GM23338 (cell line): ENCODE results near the gene RRAS. TPM values are rescaled to one million over a fixed set of nuclear protein-coding genes. Genes with fewer than 3 reads are reported as not detected.

Source experiments
- ATAC-seq: fragments of 200-7000 bp; cut with Tn5 transposase; 3 replicates; pipeline ENCODE4 v1.9.1; 2020
- DNase-seq: peaks from one replicate; pipeline ENCODE4 v3.0.0-alpha.2; 2015; ENCODE audit warnings: low spot score
- H2AFZ ChIP-seq: fragments of 200-600 bp; sonication (generic); 2 replicates; pipeline ENCODE4 v1.8.0; 2016; ENCODE audit warnings: antibody characterized with exemption, mild to moderate bottlenecking, moderate library complexity
- H3F3A ChIP-seq: fragments of 200-600 bp; sonication (generic); replicated peaks from 2 replicates; pipeline ENCODE4 v1.8.0; 2017; ENCODE audit warnings: antibody characterized with exemption, mixed run types, low read depth
- H3K27ac ChIP-seq: fragments of 200-600 bp; sonication (generic); 2 replicates; pipeline ENCODE4 v1.6.1; 2016; ENCODE audit warnings: low read depth
- H3K27me3 ChIP-seq: fragments of 200-600 bp; sonication (generic); 2 replicates; pipeline ENCODE4 v1.8.0; 2016; ENCODE audit warnings: mild to moderate bottlenecking, mixed run types, moderate library complexity; ENCODE audit not compliant: insufficient read depth
- H3K36me3 ChIP-seq: fragments of 200-600 bp; sonication (generic); 2 replicates; pipeline ENCODE4 v1.8.0; 2016; ENCODE audit warnings: mild to moderate bottlenecking; ENCODE audit not compliant: insufficient read depth
- H3K4me1 ChIP-seq: fragments of 200-600 bp; sonication (generic); 2 replicates; pipeline ENCODE4 v1.8.0; 2016; ENCODE audit warnings: mild to moderate bottlenecking, moderate library complexity; ENCODE audit not compliant: insufficient read depth
- H3K4me2 ChIP-seq: fragments of 200-600 bp; sonication (generic); 2 replicates; pipeline ENCODE4 v1.7.1; 2017; ENCODE audit warnings: mixed run types
- H3K4me3 ChIP-seq: fragments of 200-600 bp; sonication (generic); 2 replicates; pipeline ENCODE4 v1.6.1; 2016; ENCODE audit warnings: mixed run types
- H3K79me2 ChIP-seq: fragments of 200-600 bp; sonication (generic); replicated peaks from 2 replicates; pipeline ENCODE4 v1.8.0; 2017; ENCODE audit warnings: mild to moderate bottlenecking; ENCODE audit not compliant: insufficient read depth
- H3K9me2 ChIP-seq: fragments of 200-600 bp; sonication (generic); 2 replicates; pipeline ENCODE4 v1.8.0; 2017; ENCODE audit not compliant: insufficient read depth
- H4K20me1 ChIP-seq: fragments of 200-600 bp; sonication (generic); replicated peaks from 2 replicates; pipeline ENCODE4 v1.8.0; 2017; ENCODE audit warnings: mild to moderate bottlenecking; ENCODE audit not compliant: insufficient read depth
- H3K27ac Mint-ChIP-seq: 2 replicates; pipeline ENCODE4 v1.8.0; 2020; ENCODE audit warnings: inconsistent platforms, mild to moderate bottlenecking, moderate library complexity, mixed read lengths
- H3K27me3 Mint-ChIP-seq: 3 replicates; pipeline ENCODE4 v1.8.0; 2022; ENCODE audit warnings: low read depth, mild to moderate bottlenecking, moderate library complexity, mixed read lengths, inconsistent platforms; ENCODE audit not compliant: insufficient read depth, poor library complexity
- H3K36me3 Mint-ChIP-seq: 3 replicates; pipeline ENCODE4 v1.8.0; 2021; ENCODE audit warnings: low read depth, mild to moderate bottlenecking, inconsistent platforms, moderate library complexity, mixed read lengths
- H3K4me1 Mint-ChIP-seq: 3 replicates; pipeline ENCODE4 v1.8.0; 2020; ENCODE audit warnings: mild to moderate bottlenecking, inconsistent platforms, mixed read lengths
- H3K4me3 Mint-ChIP-seq: 3 replicates; pipeline ENCODE4 v1.8.0; 2021; ENCODE audit warnings: moderate library complexity, mild to moderate bottlenecking, inconsistent platforms, mixed read lengths
- H3K9me3 Mint-ChIP-seq: 3 replicates; pipeline ENCODE4 v1.8.0; 2020; ENCODE audit warnings: moderate library complexity, mild to moderate bottlenecking, inconsistent platforms, mixed read lengths
- CREB1 ChIP-seq: fragments of 250-450 bp; sonication (Bioruptor Pico); IDR thresholded peaks from 2 replicates; pipeline ENCODE4 v1.5.0; 2020; ENCODE audit warnings: low read depth, mild to moderate bottlenecking, moderate library complexity
- EZH2 ChIP-seq: fragments of 200-600 bp; sonication (generic); IDR thresholded peaks from one replicate; pipeline ENCODE4 v1.8.0; 2017; ENCODE audit warnings: antibody characterized with exemption, mild to moderate bottlenecking, low read depth; ENCODE audit not compliant: unreplicated experiment
- EZH2phosphoT487 ChIP-seq: fragments of 200-600 bp; sonication (generic); IDR thresholded peaks from one replicate; pipeline ENCODE4 v1.8.1; 2018; ENCODE audit warnings: antibody characterized with exemption; ENCODE audit not compliant: unreplicated experiment
- JUNB ChIP-seq: IDR thresholded peaks from one replicate; pipeline ENCODE4 v1.6.1; 2016; ENCODE audit warnings: antibody characterized with exemption; ENCODE audit not compliant: unreplicated experiment
- NANOG ChIP-seq: IDR thresholded peaks from 2 replicates; pipeline ENCODE4 v1.6.1; 2016; ENCODE audit warnings: antibody characterized with exemption, borderline replicate concordance
- POLR2AphosphoS5 ChIP-seq: IDR thresholded peaks from 2 replicates; pipeline ENCODE4 v1.6.1; 2016; ENCODE audit warnings: antibody characterized with exemption, low read depth
- STAT1 ChIP-seq: IDR thresholded peaks from one replicate; pipeline ENCODE4 v1.6.1; 2016; ENCODE audit warnings: antibody characterized with exemption; ENCODE audit not compliant: unreplicated experiment
- ZNF114 ChIP-seq: fragments of 250-450 bp; sonication (Bioruptor Pico); IDR thresholded peaks from 2 replicates; pipeline ENCODE4 v1.5.0; 2020; ENCODE audit warnings: mild to moderate bottlenecking, moderate library complexity
- ZNF331 ChIP-seq: fragments of 250-450 bp; sonication (Bioruptor Pico); IDR thresholded peaks from 2 replicates; pipeline ENCODE4 v1.5.0; 2020; ENCODE audit warnings: low read depth, mild to moderate bottlenecking, moderate library complexity
- polyA plus RNA-seq: library from polyadenylated mRNA; unstranded; fragments of >200 nt; fragmentation: Nextera tagmentation; extraction: Ambion mirVana; gene quantifications from 2 replicates; pipeline ENCODE4 v1.2.1, GENCODE V29; 2016
- total RNA-seq: library from RNA; depleted of rRNA; stranded (reverse); fragments of >200 nt; shearing (Covaris generic); gene quantifications from 2 replicates; pipeline ENCODE4 v1.2.3, GENCODE V29; 2014
- TF ChIP-seq, protein P1 (sequence below): fragments of 250-450 bp; sonication (Bioruptor Pico); IDR thresholded peaks from 2 replicates; pipeline ENCODE4 v1.5.0; 2020; ENCODE audit warnings: mild to moderate bottlenecking, moderate library complexity
- TF ChIP-seq, protein P2 (sequence below): IDR thresholded peaks from 2 replicates; pipeline ENCODE4 v1.6.1; 2016; ENCODE audit warnings: antibody characterized with exemption
- TF ChIP-seq, protein P3 (sequence below), 2 experiments: fragments of 200-600 bp in 1 of 2; sonication (generic) in 1 of 2; conservative IDR thresholded peaks; 2 replicates each; pipeline versions ENCODE4 v1.5.1 to v1.6.1; 2016 to 2017; ENCODE audit warnings: antibody characterized with exemption in 2 of 2, low read depth in 2 of 2, mild to moderate bottlenecking in 2 of 2, moderate library complexity in 1 of 2
- TF ChIP-seq, protein P4 (sequence below): IDR thresholded peaks from one replicate; pipeline ENCODE4 v1.6.1; 2018; ENCODE audit warnings: antibody characterized with exemption; ENCODE audit not compliant: unreplicated experiment

RRAS gene
- total and polyA plus RNA-seq, 2 experiments from 2014 or later, result 9.3 to 30.0 TPM

DNA sequence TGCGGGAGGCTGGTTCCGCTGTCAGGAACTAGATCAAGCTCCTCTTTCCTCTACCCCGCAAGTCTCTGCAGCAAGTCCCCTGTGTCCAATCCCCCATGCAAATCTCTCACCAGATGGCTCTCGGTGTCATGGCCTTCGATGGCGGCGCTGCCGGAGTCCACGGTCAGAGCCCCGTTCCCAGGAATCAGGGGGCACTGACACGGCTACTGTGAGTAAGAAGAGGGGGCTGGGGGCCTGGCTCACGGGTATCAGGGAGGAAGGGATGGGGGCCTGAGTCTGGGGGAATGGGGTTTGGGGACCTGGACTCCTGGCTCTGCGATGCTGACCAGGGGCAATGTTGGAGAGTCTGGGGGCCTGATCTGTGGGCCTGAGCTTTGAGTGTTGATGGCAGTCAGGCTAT is 6.1 kb upstream of the RRAS start:
- DNase-seq (no peak), ATAC-seq (no peak)
- Histone ChIP-seq H3K79me2 (peaks cover 26% of the 10 kb centered on the region), H3K4me3 (no peak overlapping the region), H3K9me2 (no peaks in the 10 kb centered on the region), H4K20me1 (peaks cover 13% of the 10 kb centered on the region), H3K4me1 (peaks cover 18% of the 10 kb centered on the region), H3K27me3 (no peaks in the 10 kb centered on the region), H3F3A (peaks cover 18% of the 10 kb centered on the region), H3K4me2 (no peak overlapping the region), H2AFZ (no peak overlapping the region), H3K36me3 (peaks cover 1% of the 10 kb centered on the region), H3K27ac (no peak overlapping the region)
- H3K9me3 Mint-ChIP-seq, result no peaks in the 10 kb centered on the region
- H3K27ac Mint-ChIP-seq, result no peak overlapping the region
- no peak overlapping the region for H3K4me3 Mint-ChIP-seq
- TF ChIP-seq JUNB (no peak), CREB1 (no peak), NANOG (no peak), ZNF331 (CRISPR knock-in tag) (no peak), EZH2phosphoT487 (no peak), EZH2 (no peak), STAT1 (no peak), ZNF114 (CRISPR knock-in tag) (no peak), POLR2AphosphoS5 (no peak)
- TF ChIP-seq, protein P1, sequence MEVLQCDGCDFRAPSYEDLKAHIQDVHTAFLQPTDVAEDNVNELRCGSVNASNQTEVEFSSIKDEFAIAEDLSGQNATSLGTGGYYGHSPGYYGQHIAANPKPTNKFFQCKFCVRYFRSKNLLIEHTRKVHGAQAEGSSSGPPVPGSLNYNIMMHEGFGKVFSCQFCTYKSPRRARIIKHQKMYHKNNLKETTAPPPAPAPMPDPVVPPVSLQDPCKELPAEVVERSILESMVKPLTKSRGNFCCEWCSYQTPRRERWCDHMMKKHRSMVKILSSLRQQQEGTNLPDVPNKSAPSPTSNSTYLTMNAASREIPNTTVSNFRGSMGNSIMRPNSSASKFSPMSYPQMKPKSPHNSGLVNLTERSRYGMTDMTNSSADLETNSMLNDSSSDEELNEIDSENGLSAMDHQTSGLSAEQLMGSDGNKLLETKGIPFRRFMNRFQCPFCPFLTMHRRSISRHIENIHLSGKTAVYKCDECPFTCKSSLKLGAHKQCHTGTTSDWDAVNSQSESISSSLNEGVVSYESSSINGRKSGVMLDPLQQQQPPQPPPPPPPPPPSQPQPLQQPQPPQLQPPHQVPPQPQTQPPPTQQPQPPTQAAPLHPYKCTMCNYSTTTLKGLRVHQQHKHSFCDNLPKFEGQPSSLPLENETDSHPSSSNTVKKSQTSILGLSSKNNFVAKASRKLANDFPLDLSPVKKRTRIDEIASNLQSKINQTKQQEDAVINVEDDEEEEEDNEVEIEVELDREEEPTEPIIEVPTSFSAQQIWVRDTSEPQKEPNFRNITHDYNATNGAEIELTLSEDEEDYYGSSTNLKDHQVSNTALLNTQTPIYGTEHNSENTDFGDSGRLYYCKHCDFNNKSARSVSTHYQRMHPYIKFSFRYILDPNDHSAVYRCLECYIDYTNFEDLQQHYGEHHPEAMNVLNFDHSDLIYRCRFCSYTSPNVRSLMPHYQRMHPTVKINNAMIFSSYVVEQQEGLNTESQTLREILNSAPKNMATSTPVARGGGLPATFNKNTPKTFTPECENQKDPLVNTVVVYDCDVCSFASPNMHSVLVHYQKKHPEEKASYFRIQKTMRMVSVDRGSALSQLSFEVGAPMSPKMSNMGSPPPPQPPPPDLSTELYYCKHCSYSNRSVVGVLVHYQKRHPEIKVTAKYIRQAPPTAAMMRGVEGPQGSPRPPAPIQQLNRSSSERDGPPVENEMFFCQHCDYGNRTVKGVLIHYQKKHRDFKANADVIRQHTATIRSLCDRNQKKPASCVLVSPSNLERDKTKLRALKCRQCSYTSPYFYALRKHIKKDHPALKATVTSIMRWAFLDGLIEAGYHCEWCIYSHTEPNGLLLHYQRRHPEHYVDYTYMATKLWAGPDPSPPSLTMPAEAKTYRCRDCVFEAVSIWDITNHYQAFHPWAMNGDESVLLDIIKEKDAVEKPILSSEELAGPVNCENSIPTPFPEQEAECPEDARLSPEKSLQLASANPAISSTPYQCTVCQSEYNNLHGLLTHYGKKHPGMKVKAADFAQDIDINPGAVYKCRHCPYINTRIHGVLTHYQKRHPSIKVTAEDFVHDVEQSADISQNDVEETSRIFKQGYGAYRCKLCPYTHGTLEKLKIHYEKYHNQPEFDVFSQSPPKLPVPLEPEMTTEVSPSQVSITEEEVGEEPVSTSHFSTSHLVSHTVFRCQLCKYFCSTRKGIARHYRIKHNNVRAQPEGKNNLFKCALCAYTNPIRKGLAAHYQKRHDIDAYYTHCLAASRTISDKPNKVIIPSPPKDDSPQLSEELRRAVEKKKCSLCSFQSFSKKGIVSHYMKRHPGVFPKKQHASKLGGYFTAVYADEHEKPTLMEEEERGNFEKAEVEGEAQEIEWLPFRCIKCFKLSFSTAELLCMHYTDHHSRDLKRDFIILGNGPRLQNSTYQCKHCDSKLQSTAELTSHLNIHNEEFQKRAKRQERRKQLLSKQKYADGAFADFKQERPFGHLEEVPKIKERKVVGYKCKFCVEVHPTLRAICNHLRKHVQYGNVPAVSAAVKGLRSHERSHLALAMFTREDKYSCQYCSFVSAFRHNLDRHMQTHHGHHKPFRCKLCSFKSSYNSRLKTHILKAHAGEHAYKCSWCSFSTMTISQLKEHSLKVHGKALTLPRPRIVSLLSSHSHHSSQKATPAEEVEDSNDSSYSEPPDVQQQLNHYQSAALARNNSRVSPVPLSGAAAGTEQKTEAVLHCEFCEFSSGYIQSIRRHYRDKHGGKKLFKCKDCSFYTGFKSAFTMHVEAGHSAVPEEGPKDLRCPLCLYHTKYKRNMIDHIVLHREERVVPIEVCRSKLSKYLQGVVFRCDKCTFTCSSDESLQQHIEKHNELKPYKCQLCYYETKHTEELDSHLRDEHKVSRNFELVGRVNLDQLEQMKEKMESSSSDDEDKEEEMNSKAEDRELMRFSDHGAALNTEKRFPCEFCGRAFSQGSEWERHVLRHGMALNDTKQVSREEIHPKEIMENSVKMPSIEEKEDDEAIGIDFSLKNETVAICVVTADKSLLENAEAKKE (CRISPR knock-in tag), result no peak
- TF ChIP-seq, protein P2, sequence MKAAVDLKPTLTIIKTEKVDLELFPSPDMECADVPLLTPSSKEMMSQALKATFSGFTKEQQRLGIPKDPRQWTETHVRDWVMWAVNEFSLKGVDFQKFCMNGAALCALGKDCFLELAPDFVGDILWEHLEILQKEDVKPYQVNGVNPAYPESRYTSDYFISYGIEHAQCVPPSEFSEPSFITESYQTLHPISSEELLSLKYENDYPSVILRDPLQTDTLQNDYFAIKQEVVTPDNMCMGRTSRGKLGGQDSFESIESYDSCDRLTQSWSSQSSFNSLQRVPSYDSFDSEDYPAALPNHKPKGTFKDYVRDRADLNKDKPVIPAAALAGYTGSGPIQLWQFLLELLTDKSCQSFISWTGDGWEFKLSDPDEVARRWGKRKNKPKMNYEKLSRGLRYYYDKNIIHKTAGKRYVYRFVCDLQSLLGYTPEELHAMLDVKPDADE, result no peak
- TF ChIP-seq, protein P3, sequence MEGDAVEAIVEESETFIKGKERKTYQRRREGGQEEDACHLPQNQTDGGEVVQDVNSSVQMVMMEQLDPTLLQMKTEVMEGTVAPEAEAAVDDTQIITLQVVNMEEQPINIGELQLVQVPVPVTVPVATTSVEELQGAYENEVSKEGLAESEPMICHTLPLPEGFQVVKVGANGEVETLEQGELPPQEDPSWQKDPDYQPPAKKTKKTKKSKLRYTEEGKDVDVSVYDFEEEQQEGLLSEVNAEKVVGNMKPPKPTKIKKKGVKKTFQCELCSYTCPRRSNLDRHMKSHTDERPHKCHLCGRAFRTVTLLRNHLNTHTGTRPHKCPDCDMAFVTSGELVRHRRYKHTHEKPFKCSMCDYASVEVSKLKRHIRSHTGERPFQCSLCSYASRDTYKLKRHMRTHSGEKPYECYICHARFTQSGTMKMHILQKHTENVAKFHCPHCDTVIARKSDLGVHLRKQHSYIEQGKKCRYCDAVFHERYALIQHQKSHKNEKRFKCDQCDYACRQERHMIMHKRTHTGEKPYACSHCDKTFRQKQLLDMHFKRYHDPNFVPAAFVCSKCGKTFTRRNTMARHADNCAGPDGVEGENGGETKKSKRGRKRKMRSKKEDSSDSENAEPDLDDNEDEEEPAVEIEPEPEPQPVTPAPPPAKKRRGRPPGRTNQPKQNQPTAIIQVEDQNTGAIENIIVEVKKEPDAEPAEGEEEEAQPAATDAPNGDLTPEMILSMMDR (conservative IDR thresholded peaks at IDR 0.05; ENCODE audit: low read depth in 2 of 2), result no peak
- TF ChIP-seq, protein P4, sequence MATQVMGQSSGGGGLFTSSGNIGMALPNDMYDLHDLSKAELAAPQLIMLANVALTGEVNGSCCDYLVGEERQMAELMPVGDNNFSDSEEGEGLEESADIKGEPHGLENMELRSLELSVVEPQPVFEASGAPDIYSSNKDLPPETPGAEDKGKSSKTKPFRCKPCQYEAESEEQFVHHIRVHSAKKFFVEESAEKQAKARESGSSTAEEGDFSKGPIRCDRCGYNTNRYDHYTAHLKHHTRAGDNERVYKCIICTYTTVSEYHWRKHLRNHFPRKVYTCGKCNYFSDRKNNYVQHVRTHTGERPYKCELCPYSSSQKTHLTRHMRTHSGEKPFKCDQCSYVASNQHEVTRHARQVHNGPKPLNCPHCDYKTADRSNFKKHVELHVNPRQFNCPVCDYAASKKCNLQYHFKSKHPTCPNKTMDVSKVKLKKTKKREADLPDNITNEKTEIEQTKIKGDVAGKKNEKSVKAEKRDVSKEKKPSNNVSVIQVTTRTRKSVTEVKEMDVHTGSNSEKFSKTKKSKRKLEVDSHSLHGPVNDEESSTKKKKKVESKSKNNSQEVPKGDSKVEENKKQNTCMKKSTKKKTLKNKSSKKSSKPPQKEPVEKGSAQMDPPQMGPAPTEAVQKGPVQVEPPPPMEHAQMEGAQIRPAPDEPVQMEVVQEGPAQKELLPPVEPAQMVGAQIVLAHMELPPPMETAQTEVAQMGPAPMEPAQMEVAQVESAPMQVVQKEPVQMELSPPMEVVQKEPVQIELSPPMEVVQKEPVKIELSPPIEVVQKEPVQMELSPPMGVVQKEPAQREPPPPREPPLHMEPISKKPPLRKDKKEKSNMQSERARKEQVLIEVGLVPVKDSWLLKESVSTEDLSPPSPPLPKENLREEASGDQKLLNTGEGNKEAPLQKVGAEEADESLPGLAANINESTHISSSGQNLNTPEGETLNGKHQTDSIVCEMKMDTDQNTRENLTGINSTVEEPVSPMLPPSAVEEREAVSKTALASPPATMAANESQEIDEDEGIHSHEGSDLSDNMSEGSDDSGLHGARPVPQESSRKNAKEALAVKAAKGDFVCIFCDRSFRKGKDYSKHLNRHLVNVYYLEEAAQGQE, result no peak
- H3K4me1 Mint-ChIP-seq, result peaks cover 26% of the 10 kb centered on the region
- peaks cover 18% of the 10 kb centered on the region for H3K27me3 Mint-ChIP-seq
- H3K36me3 Mint-ChIP-seq, result peaks cover 34% of the 10 kb centered on the region
